GM19463 (cell line): ENCODE measurements around the gene QRICH2.
"Not testable (repeated sequence)": the region's sequence is repeated elsewhere in the genome, so short reads cannot be mapped to it uniquely, and the experiment has no call there.

Source experiments
- ATAC-seq: cut with Tn5 transposase; IDR thresholded peaks from one replicate; pipeline ENCODE4 v1.9.1; 2021; ENCODE audit warnings: mild to moderate bottlenecking, moderate library complexity; ENCODE audit not compliant: unreplicated experiment

Gene QRICH2

DNA sequence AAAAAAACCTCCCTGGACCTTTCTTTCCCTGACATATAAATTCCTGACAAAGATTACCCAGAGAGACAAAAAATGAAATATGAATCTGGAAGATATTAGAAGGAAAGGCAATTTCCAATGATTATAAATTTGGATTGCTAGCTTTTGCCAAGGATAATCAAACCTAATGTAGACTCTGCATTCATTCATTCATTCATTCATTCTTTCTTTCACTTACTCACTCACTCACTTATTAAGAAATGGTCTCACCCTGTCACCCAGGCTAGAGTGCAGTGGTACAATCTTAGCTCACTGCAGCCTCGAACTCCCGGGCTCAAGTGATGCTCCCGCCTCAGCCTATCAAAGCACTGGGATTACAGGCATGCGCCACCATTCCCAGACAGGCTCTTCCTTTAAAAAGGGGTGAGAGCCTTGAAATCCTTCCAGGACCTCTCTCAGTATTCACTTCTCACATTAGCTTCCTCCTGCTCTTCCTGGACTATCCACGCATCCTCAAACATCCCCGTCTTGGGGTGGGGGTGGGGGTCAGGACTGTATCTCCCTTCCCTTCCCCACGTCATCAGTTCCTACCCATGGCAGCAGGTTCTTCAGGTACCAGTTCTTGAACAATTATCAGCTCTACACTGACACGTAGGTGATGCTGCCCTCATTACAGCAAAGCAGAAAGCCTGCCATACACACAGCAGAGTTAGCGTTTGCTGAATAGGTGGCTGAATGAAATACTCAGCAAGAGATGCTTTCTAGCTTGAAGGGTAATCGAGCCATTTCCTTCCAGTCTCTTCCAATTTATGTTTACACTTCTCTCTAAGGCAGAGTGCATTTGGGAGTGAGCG, 25.8 kb upstream of the QRICH2 start:
- ATAC-seq = no peak

GRCh38 chr17:76331083-76331482, 23.0 kb upstream of the QRICH2 start:
- no peak for ATAC-seq

DNA sequence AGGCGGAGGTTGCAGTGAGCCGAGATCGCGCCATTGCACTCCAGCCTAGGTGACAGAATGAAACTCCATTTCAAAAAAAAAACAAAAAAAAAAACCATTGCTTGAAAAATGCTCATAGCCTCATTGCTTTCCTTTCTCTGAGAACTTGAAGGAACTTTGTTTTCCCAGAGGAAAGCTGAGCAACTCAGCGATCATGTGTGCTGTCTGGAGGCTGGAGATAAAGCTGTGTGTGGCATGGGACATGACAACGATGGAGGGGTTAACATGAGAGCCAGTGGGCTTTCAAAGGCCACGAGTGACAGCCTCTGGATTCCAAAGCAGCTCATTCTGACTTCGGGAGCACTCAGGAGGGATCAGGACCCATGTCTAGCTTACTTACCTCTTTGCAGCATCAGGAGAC, 21.6 kb upstream of the QRICH2 start:
- ATAC-seq = no peak

GRCh38 chr17:76327696-76328095, 19.6 kb upstream of the QRICH2 start:
- ATAC-seq = no peak

- ATAC-seq = no peak
Observed at GRCh38 chr17:76326306-76326705, 18.2 kb upstream of the QRICH2 start.

DNA sequence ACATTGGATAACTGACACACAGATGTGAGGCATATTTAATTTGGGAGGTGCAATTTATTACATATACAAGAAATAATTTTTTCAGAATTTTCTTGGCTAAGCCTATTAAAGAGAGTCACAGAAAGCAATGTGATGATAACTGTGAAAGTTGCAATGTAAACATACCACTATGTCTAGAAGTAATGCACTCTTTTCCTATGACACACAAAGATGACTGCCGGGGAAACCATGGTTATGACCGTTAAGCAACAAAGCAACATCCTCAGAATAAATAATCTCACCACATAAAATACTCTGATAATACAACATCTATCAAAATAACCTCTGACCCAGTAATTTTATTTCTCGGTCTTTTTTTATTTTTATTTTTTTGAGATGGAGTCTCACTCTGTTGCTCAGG, 10.5 kb upstream of the QRICH2 start:
- no peak for ATAC-seq

- ATAC-seq = no peak
Observed at GRCh38 chr17:76317535-76317934, 9.5 kb upstream of the QRICH2 start.

- ATAC-seq = no peak
Observed at GRCh38 chr17:76314392-76315227, 6.5 kb upstream of the QRICH2 start.

- no peak for ATAC-seq
Observed at GRCh38 chr17:76312735-76313134, 4.7 kb upstream of the QRICH2 start.

DNA sequence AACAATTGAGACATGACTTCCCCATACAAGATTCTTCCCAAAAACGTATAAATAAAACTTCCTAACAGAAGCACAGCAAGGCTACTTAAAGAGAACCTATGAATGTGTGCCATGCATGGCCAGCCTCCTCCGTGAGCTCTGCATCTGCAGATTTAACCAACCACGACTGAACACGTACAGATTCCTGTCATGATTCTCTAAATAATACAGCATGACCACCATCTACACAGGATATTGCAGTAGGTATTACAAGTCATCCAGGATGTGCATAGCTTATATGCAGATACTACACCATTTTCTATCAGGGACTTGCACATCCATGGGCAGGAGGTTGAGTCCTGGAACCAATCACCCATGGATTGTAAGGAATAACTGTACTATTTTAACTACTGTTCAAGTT, 1.4 kb upstream of the QRICH2 start:
- no peak for ATAC-seq

- no peak for ATAC-seq
Observed at GRCh38 chr17:76307299-76307965, 644 bp downstream of the QRICH2 start.

DNA sequence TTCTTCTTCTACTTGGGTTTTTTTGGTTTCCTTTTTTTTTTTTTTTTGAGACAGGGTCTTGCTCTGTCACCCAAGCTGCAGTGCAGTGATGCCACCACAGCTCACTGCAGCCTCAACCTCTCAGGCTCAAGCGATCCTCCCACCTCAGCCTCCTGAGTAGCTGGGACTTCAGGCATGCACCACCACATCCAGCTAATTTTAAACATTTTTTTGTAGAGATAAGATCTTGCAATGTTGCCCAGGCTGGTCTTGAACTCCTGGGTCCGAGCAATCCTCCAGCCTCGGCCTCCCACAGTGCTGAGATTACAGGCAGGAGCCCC, 3.0 kb downstream of the QRICH2 start:
- not testable (repeated sequence) for ATAC-seq

GRCh38 chr17:76304226-76305134, 3.6 kb downstream of the QRICH2 start:
- ATAC-seq = no peak

DNA sequence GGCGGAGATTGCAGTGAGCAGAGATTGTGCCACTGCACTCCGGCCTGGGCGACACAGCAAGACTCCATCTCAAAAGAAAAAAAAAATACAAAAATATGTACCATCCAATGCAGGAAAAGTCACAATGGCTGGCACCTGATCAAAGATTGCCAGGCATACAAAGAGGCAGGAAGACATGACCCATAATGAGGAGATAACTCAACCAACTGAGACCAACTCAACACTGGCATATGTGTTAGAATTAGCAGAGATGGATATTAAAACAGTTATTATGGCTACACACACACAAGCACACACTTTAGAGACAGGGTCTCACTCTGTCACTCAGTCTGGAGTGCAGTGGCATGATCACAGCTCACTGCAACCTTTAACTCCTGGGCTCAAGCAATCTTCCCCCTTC, 10.6 kb downstream of the QRICH2 start:
- no peak for ATAC-seq

DNA sequence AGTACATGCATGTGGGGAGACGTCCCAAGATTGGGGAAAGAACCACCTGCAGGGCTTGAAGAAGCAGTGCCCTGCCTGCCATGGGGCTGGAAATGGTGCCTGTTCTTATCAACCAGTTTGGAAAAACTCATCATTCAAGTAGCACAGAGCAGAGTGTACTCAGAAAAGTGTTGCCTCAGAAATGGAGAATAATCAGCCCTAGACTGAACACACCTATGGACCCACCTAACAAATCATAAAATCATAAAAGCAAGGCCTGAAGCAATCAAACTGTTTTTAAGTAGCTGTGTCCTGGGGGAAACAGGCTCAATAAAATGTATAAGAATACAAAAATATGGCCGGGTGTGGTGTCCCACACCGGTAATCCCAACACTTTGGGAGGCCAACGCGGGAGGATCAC, 11.2 kb downstream of the QRICH2 start:
- ATAC-seq = no peak

DNA sequence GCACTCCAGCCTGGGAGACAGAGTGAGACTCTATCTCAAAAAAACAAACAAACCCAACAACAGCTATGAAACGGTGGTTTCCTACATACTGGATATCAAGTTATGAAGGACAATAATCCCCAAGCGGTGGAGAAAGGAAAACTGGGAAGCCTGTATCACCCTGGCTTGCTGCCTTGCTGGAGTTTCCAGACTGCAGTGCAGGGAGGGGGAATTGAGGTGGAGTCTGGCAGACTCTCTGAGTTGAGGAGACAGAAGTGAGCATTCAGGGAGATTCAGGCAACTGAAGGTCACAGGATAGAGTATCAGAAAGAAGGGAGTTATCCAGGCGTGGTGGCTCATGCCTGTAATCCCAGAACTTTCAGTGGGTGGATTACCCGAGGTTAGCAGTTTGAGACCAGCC, 11.9 kb downstream of the QRICH2 start:
- ATAC-seq = no peak

DNA sequence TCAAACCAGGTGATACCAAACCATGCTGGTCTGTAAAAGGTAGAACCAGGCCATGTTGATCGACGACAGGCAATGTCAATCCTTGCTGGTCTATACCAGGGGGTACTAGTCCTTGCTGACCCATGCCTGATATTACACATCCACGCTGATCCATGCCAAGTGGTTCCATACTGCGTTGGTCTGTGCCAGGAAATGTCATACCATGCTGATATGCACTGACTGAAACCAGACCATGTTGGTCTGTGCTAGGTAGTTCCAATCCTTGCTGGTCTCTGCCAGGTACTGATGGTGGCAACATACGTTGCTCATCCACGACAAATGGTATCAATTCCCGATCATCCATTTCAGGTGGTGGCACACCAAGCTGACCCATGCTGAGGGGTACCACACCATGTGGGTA, 15.0 kb downstream of the QRICH2 start:
- ATAC-seq = no peak

DNA sequence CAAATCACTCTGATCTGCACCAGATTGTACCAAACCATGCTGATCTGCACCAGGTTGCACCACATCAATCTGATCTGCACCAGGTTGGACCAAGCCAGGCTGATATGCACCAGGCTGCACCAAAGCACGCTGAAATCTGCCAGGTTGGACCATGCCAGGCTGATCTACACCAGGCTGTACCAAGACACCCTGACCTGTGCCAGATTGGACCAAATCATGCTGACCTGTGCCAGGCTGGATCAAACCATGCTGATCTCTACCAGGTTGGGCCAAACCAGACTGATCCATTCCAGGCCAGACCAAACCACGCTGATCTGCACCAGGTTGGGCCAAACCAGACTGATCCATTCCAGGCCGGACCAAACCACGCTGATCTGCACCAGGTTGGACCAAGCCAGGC, 15.5 kb downstream of the QRICH2 start:
- no peak for ATAC-seq

DNA sequence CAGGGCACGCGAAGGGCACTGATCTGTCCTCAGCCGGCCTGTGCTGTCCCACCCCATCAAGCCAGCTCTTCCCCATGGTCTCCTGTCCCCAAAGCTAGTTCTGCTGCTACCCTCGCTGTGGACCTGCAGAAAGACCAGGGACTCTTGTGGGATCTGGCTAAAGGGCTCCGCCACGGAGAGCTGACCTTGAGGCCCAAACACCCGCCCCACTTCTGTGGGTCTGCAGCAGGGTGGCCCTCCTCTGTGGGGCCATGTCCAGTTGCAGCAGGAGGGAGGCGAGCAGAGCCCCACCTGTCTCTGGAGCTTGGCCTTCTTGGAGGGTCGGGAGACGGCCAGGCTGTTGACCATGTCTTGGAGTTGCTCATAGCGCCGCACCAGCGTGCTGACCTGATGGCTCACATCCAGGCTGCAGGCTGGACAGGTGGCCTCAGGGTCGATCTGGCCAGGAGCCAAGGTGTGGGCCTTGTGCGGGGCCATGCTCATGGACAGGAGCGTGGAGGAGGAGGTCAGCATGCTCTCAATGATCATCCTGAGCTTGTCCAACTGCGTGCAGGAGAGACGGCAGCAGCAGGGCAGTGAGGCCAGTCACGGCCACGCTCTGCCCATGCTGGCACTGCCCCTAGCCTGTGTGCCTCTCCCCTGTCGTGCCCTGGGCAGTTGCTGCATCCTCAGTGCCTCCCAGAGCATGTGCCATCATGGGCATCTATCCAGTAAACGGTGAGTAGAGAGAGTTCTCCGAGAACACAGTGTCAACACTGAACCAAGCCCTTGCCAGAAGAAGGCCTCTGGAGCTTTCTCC, 26.3 kb downstream of the QRICH2 start:
- no peak for ATAC-seq

DNA sequence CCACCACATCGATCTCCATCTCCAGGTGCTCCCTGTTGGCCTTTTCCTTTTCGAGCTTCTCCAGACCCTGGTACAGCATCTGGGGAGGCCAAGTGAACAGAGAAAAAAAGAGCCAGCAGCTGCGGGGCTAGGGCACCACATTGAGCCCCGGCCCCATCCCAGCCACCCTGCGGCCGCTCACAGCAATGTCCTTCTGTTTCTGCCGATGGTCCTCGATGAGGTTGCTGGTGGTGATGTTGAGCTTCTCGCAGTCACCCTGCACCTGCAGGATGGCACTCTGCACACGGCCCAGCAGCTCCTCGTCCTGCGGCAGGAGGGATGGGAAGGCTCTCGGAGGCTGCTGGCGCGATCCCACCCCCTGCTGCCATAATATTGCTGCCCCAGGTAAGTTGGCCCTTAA, 27.4 kb downstream of the QRICH2 start:
- ATAC-seq = no peak
